ENCODE results near the gene APLP2.
"Not testable (repeated sequence)": the region's sequence is repeated elsewhere in the genome, so short reads cannot be mapped to it uniquely, and the experiment has no call there.

Gene APLP2

GRCh38 chr11:130178441-130179339 lies 109.0 kb downstream of the APLP2 start:
- no peak for DNase-seq

- no peak for DNase-seq
These were observed 110.0 kb downstream of the APLP2 start for GRCh38 chr11:130179396-130180306.

GRCh38 chr11:130180491-130180890 lies 110.8 kb downstream of the APLP2 start:
- no peak for DNase-seq

GRCh38 chr11:130180896-130181294 lies 111.2 kb downstream of the APLP2 start:
- DNase-seq: no peak

- DNase-seq: no peak
These were observed 111.9 kb downstream of the APLP2 start for GRCh38 chr11:130181295-130182272.

GRCh38 chr11:130183878-130184610 lies 114.3 kb downstream of the APLP2 start:
- DNase-seq: no peak

GRCh38 chr11:130187096-130187495 lies 117.4 kb downstream of the APLP2 start:
- no peak for DNase-seq

- DNase-seq: no peak
These were observed 118.4 kb downstream of the APLP2 start for GRCh38 chr11:130188047-130188446.

GRCh38 chr11:130188585-130189347 lies 119.1 kb downstream of the APLP2 start:
- DNase-seq: no peak

- DNase-seq: no peak
These were observed 120.0 kb downstream of the APLP2 start for GRCh38 chr11:130189492-130190210.

- no peak for DNase-seq
These were observed 120.7 kb downstream of the APLP2 start for GRCh38 chr11:130190371-130190881.

- DNase-seq: no peak
These were observed 122.2 kb downstream of the APLP2 start for GRCh38 chr11:130191896-130192295.

GRCh38 chr11:130192845-130193267 lies 123.2 kb downstream of the APLP2 start:
- no peak for DNase-seq

- DNase-seq: not testable (repeated sequence)
These were observed 123.9 kb downstream of the APLP2 start for GRCh38 chr11:130193551-130193950.

Data from retina (tissue), 1 donor.